Right lobe of liver (tissue), 6 donors: ENCODE results near the gene EVA1C. TPM values are rescaled to one million over a fixed set of nuclear protein-coding genes. Genes with fewer than 3 reads are reported as not detected.

Experiments used
- ATAC-seq, 4 donors: fragments of 200-7000 bp; cut with Tn5 transposase; one replicate each; pipeline ENCODE4 v1.9.1; 2020; ENCODE audit warnings: mild to moderate bottlenecking in 4 of 4, moderate library complexity in 4 of 4
- DNase-seq, 3 donors: peaks; one replicate each; pipeline ENCODE4 v3.0.0-alpha.2; 2020
- H3K27ac ChIP-seq, 3 donors: fragments of 200-600 bp; one replicate each; pipeline ENCODE4 v1.8.0; 2022
- H3K27me3 ChIP-seq, 2 donors: fragments of 200-600 bp; one replicate each; pipeline ENCODE4 v1.8.0; 2022
- H3K36me3 ChIP-seq, 4 donors: fragments of 200-600 bp; sonication (generic) in 1 of 4; one replicate each; pipeline versions ENCODE4 v1.5.1 to v1.8.0; 2017 to 2022; ENCODE audit warnings: control low read depth in 1 of 4
- H3K4me1 ChIP-seq, 4 donors: fragments of 200-600 bp; sonication (generic) in 1 of 4; one replicate each; pipeline versions ENCODE4 v1.5.1 to v1.8.0; 2017 to 2022; ENCODE audit warnings: control low read depth in 1 of 4
- H3K4me3 ChIP-seq, 3 donors: fragments of 200-600 bp; one replicate each; pipeline ENCODE4 v1.8.0; 2022
- H3K9me3 ChIP-seq, 4 donors: fragments of 200-600 bp; sonication (generic) in 1 of 4; one replicate each; pipeline versions ENCODE4 v1.5.1 to v1.8.0; 2017 to 2022; ENCODE audit warnings: control low read depth in 1 of 4
- POLR2A ChIP-seq: fragments of 450-650 bp; IDR thresholded peaks from one replicate; pipeline ENCODE4 v1.6.1; 2017; ENCODE audit warnings: antibody characterized with exemption, mild to moderate bottlenecking
- WGBS: methylation state at CpG from one replicate; pipeline ENCODE4 v1.1.6; 2018; ENCODE audit warnings: low coverage, low lambda C conversion rate; ENCODE audit not compliant: insufficient coverage; ENCODE audit errors: missing lambda C conversion rate; 5-methylcytosine and 5-hydroxymethylcytosine counted together
- intact Hi-C, 2 donors: fragments of 100-400 bp; cut with DNase I; formaldehyde crosslinking; loops; one replicate each; pipeline versions ENCODE4 v1.11.2 to v1.14.1; 2022
- total RNA-seq, 6 experiments: library from RNA; depleted of rRNA in 2 of 6; stranded (reverse); fragments of >200 nt in 2 of 6; fragmentation: NEBNext Ultra II Directional in 3 of 6; extraction: Animal tissue kit (Norgen Biotek cat#: 25700) in 3 of 6; gene quantifications; one replicate each; pipeline versions ENCODE4 v1.1.0 to v1.2.4, GENCODE V29; 2016 to 2023
- TF ChIP-seq, protein P1 (sequence below), 4 donors: fragments of 200-600 bp in 3 of 4; fragments of 450-650 bp in 1 of 4; IDR thresholded peaks; one replicate each; pipeline versions ENCODE4 v1.5.1 to v1.8.0; 2016 to 2022; ENCODE audit warnings: antibody characterized with exemption in 4 of 4, mild to moderate bottlenecking in 2 of 4
- donor health status: DM: no; HTN: yes; CAD: no.
- donor health status: DM: no; HTN: no; CAD: no.
- donor health status: DM: no; HTN: no; CAD: no.
- donor health status: DM: no; HTN: yes; CAD: no.
- donor health status: DM: no; HTN: yes; CAD: no.

Gene EVA1C
- total RNA-seq, 6 experiments from 2014 or later, result 2.4 to 5.9 (median 4.2) TPM

DNA sequence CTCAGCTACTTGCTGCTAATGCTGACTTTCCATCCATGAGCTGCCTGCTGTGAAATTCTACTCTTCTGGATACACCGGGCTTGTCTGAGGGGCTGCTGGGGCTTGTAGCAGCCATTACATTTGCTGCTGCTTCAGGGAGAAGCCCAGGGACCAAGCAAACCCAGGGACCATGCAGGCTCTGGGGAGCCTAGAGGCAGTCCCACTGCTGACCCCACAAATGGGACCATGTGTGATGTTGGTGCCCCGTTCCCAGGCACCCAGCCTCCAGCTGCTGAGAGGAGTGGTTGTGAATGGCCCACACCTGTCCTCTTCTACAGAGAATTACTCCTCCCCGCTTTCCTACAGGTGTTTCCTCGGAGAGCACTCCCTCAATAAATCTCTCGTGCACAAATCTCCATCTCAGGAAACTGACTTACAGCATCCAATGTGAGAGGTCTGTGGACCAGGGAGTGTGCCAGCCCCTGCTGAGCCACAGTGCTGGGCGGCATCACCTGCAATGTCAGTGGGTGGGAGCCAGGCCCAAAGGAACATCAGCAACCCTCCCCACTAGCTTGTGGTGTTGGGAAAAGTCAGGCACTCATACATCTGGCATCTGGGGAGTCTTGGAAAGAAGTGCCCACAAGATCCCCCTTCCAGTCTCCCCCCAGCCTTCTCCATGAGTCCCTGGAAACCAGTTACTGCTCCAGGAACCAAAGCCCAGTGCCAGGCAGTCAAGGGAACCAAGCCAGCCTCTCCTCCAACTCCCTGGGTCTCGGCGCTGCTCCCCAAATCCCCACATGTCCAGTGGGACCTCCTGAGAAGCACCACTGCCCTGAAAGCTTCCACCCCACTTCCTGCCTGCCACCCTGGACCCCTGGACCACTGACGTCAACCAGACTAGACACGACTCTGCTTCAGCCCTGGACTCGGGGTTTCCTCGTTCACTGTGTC lies 107.7 kb downstream of the EVA1C start:
- H3K4me1 ChIP-seq, result peaks cover 0 to 8% (median 0%) of the 10 kb centered on the region in 4 donors
- H3K4me3 ChIP-seq, result no peak overlapping the region
- no peaks in the 10 kb centered on the region for H3K36me3 ChIP-seq
- TF ChIP-seq, protein P1, sequence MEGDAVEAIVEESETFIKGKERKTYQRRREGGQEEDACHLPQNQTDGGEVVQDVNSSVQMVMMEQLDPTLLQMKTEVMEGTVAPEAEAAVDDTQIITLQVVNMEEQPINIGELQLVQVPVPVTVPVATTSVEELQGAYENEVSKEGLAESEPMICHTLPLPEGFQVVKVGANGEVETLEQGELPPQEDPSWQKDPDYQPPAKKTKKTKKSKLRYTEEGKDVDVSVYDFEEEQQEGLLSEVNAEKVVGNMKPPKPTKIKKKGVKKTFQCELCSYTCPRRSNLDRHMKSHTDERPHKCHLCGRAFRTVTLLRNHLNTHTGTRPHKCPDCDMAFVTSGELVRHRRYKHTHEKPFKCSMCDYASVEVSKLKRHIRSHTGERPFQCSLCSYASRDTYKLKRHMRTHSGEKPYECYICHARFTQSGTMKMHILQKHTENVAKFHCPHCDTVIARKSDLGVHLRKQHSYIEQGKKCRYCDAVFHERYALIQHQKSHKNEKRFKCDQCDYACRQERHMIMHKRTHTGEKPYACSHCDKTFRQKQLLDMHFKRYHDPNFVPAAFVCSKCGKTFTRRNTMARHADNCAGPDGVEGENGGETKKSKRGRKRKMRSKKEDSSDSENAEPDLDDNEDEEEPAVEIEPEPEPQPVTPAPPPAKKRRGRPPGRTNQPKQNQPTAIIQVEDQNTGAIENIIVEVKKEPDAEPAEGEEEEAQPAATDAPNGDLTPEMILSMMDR (IDR thresholded peaks at IDR 0.05), result no peak
- TF ChIP-seq POLR2A, result no peak
- DNase-seq (no peak), ATAC-seq (no peak)
- H3K9me3 ChIP-seq, result no peaks in the 10 kb centered on the region
- WGBS, result 81% methylated on average over 5 of the region's 12 CpGs
- H3K27me3 ChIP-seq, result no peaks in the 10 kb centered on the region
- H3K27ac ChIP-seq, result peak overlapping the region; percentile 24 to 54 (median 40)
- intact Hi-C loops, result no loop called here

DNA sequence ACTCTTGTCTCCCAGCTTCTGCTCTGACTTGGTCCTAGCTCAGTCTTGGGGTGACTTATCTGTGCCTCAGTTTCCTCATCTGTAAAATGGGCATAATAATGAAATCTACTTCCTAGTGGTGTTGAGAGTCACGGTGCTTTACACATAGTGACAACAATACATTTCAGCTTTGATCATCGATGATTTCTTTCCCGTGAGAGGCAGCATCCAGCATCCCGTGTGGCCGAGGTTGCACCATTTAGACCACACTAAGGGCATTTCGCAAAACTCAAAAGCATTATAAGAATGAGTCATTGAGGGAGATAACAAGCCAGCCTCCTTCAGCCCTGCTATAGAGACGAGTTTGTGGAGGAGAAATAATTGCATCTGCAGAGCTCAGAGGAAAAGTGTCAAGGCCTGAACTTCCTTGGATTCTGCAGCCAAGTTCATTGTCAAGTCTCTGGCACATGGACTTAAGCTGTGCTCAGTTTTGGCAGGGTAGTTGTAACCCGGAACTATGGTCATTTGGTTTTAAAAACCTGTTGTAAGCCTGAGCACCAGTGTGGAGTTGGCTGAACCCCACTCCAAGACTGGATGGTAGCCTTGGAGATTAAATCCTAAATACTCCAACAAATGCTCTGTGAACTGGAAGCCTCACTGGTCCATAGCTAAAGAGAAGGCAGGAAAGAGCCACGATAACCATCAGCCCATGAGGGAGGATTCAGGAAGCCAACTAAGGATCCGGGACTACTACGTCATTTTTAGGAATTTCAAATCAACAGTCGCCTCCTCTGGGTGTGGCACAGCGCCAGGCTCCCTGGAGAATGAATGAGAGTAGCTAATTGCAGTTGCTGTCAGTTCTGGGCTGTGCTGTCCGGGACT lies 108.6 kb downstream of the EVA1C start:
- H3K4me3 ChIP-seq, result no peak overlapping the region
- DNase-seq, result peak in 2 of 3 donors; percentile 64 to 83
- peak overlapping the region; percentile 24 to 54 (median 40) for H3K27ac ChIP-seq
- H3K4me1 ChIP-seq, result peaks cover 0 to 4% (median 0%) of the 10 kb centered on the region in 4 donors
- TF ChIP-seq, protein P1 (IDR thresholded peaks at IDR 0.05), result no peak
- TF ChIP-seq POLR2A, result no peak
- no peaks in the 10 kb centered on the region for H3K9me3 ChIP-seq
- peak; percentile 57 to 62 (median 60) for ATAC-seq
- no peaks in the 10 kb centered on the region for H3K27me3 ChIP-seq
- 62% methylated on average over 12 of the region's 14 CpGs for WGBS
- no peaks in the 10 kb centered on the region for H3K36me3 ChIP-seq
- intact Hi-C loops, result no loop called here

DNA sequence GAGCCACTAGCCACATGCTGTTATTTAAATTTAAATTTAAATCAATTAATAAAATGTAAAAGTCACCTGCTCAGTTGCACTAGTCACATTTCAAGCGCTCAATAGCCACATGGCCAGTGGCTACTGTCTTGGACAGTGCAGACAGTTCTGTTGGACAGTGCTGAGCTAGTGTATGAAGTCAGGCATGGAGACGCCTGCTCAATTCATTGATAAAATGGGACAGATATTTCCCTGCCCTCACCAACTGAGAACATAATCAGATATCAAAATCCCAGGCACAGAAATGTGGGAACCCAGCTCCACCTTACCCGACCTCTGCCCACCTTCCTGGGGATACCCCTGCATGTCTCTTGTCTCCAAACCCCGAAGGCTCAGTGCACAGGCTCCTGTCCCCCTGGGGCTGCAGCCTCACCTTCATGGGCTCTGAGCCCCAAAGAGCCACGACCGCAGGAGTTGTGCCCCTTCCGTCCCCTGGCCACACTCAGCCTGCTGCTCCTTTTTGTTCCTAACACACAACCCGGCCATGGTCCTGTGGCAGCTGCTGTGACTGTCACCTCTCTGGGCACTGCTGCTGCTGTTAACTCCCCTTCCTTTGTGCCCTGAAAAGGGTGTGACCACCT lies 109.3 kb downstream of the EVA1C start:
- no peak overlapping the region for H3K4me3 ChIP-seq
- H3K27ac ChIP-seq, result peak overlapping the region; percentile 3 to 48 (median 24)
- H3K9me3 ChIP-seq, result no peaks in the 10 kb centered on the region
- WGBS, result 62% methylated on average over 7 of the region's 8 CpGs
- H3K27me3 ChIP-seq, result no peaks in the 10 kb centered on the region
- intact Hi-C loops, result no loop called here
- DNase-seq, result no peak
- no peak for ATAC-seq
- no peaks in the 10 kb centered on the region for H3K36me3 ChIP-seq
- H3K4me1 ChIP-seq, result no peaks in the 10 kb centered on the region
- TF ChIP-seq, protein P1 (IDR thresholded peaks at IDR 0.05), result no peak
- no peak for TF ChIP-seq POLR2A

DNA sequence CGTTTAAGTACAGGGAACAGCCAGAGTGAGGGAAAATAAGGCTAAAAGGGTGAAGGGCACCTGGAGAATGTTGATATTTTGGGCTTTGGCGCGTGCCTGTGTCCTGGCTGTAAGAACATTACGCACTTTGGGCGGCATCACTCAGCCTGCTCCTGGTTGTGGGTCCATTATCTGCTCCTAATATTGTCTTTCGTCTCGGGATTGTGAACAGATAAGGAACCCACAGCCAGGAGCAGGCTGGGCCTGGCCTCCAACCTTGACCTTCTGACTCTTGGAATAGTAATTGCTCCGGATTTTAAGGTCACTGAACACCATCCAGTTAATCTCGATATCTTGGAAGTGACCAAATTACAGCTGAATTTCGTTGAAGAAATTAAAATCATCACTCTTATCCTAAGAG lies 111.0 kb downstream of the EVA1C start:
- no peak for ATAC-seq
- H3K4me1 ChIP-seq, result no peaks in the 10 kb centered on the region
- no peak overlapping the region for H3K4me3 ChIP-seq
- peak overlapping the region in 2 of 3 donors; percentile 21 to 53 for H3K27ac ChIP-seq
- H3K27me3 ChIP-seq, result no peaks in the 10 kb centered on the region
- TF ChIP-seq, protein P1 (IDR thresholded peaks at IDR 0.05), result no peak
- TF ChIP-seq POLR2A, result no peak
- WGBS, result 79% methylated on average over 9 of the region's 10 CpGs
- no peak for DNase-seq
- intact Hi-C loops, result no loop called here
- no peaks in the 10 kb centered on the region for H3K36me3 ChIP-seq
- no peaks in the 10 kb centered on the region for H3K9me3 ChIP-seq
